Sigmoid colon (tissue), 4 donors: ENCODE results near the gene FBLN7.

ENCODE experiments used
- EP300 ChIP-seq, 4 donors: sonication (generic); formaldehyde crosslinking; IDR thresholded peaks; one replicate each; pipeline ENCODE4 v1.6.1; 2017; ENCODE audit warnings: antibody characterized with exemption in 4 of 4
- POLR2A ChIP-seq, 2 donors: fragments of 450-650 bp; IDR thresholded peaks; one replicate each; pipeline ENCODE4 v1.6.1; 2016; ENCODE audit warnings: antibody characterized with exemption in 2 of 2, mild to moderate bottlenecking in 2 of 2, moderate library complexity in 2 of 2
- POLR2AphosphoS5 ChIP-seq, 4 donors: sonication (generic); formaldehyde crosslinking; IDR thresholded peaks; one replicate each; pipeline ENCODE4 v1.6.1; 2017; ENCODE audit warnings: antibody characterized with exemption in 4 of 4
- TF ChIP-seq, protein P1 (sequence below), 4 experiments: fragments of 450-650 bp in 3 of 4; fragments of 200-600 bp in 1 of 4; IDR thresholded peaks; one replicate each; pipeline ENCODE4 v1.5.1; 2016 to 2019; ENCODE audit warnings: antibody characterized with exemption in 4 of 4, mild to moderate bottlenecking in 3 of 4, moderate library complexity in 2 of 4

DNA sequence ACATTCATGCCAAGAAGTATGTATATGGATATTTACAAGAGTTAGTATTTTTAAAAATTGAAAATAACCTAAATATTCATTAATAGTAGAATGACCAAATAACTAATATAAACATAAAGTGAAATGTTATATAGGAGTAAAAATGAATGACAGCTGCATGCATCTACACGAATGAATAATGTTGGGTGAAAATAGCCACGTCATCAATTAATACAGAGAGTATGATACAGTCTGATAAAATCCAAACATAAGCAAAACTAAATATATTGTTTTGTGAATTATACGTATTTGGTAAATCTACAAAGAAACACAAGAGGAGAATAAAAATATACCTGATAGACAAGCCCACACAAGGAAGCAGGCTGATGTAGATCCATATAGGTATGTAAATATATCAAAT lies 92.2 kb downstream of the FBLN7 start:
- TF ChIP-seq, protein P1, sequence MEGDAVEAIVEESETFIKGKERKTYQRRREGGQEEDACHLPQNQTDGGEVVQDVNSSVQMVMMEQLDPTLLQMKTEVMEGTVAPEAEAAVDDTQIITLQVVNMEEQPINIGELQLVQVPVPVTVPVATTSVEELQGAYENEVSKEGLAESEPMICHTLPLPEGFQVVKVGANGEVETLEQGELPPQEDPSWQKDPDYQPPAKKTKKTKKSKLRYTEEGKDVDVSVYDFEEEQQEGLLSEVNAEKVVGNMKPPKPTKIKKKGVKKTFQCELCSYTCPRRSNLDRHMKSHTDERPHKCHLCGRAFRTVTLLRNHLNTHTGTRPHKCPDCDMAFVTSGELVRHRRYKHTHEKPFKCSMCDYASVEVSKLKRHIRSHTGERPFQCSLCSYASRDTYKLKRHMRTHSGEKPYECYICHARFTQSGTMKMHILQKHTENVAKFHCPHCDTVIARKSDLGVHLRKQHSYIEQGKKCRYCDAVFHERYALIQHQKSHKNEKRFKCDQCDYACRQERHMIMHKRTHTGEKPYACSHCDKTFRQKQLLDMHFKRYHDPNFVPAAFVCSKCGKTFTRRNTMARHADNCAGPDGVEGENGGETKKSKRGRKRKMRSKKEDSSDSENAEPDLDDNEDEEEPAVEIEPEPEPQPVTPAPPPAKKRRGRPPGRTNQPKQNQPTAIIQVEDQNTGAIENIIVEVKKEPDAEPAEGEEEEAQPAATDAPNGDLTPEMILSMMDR (IDR thresholded peaks at IDR 0.05): no peak
- TF ChIP-seq POLR2AphosphoS5 (IDR thresholded peaks at IDR 0.05) (no peak), POLR2A (IDR thresholded peaks at IDR 0.05) (no peak), EP300 (IDR thresholded peaks at IDR 0.05) (no peak)
